ENCODE data around the gene CST9L. TPM values are rescaled to one million over a fixed set of nuclear protein-coding genes. Genes with fewer than 3 reads are reported as not detected.

Gene CST9L
- total RNA-seq, 2 experiments from 2014 or later: not detected

GRCh38 chr20:23533161-23533560 lies 35.1 kb downstream of the CST9L start:
- Histone ChIP-seq H3K27me3 (ENCODE audit: control insufficient read depth in 1 of 2, insufficient read depth in 2 of 2, low read length in 2 of 2) (no peaks in the 10 kb centered on the region), H3K27ac (ENCODE audit: low read depth in 1 of 2, low read length in 2 of 2) (no peak overlapping the region), H3K36me3 (ENCODE audit: insufficient read depth, low read length) (no peaks in the 10 kb centered on the region), H3K9me3 (ENCODE audit: control insufficient read depth in 1 of 2, insufficient read depth in 1 of 2, low read length in 2 of 2) (peaks cover 3 to 11% of the 10 kb centered on the region in 2 experiments), H3K4me1 (ENCODE audit: insufficient read depth, low read length) (no peaks in the 10 kb centered on the region), H3K4me3 (ENCODE audit: low read length) (no peak overlapping the region)
- ChIA-PET POLR2A (no interaction called here), CTCF (no interaction called here)
- peaks cover 3% of the 10 kb centered on the region for H3K27me3 Mint-ChIP-seq
- H3K4me1 Mint-ChIP-seq (ENCODE audit: low read depth): no peaks in the 10 kb centered on the region
- H3K27ac Mint-ChIP-seq: no peak overlapping the region
- DNase-seq: no peak
- no peaks in the 10 kb centered on the region for H3K36me3 Mint-ChIP-seq (ENCODE audit: low read depth)
- no peak for ATAC-seq (ENCODE audit: poor library complexity)
- TF ChIP-seq CTCF (IDR thresholded peaks at IDR 0.05): no peak
- peaks cover 10% of the 10 kb centered on the region for H3K9me3 Mint-ChIP-seq
- H3K4me3 Mint-ChIP-seq: no peak overlapping the region
- intact Hi-C loops (cut with DNase I, micrococcal nuclease): no loop called here

- no peaks in the 10 kb centered on the region for H3K36me3 ChIP-seq (ENCODE audit: insufficient read depth, low read length)
- H3K36me3 Mint-ChIP-seq (ENCODE audit: low read depth): no peaks in the 10 kb centered on the region
- H3K9me3 ChIP-seq (ENCODE audit: control insufficient read depth in 1 of 2, insufficient read depth in 1 of 2, low read length in 2 of 2): peaks cover 3 to 12% of the 10 kb centered on the region in 2 experiments
- no peak for ATAC-seq (ENCODE audit: poor library complexity)
- intact Hi-C loops (cut with DNase I, micrococcal nuclease): no loop called here
- TF ChIP-seq CTCF (IDR thresholded peaks at IDR 0.05): no peak
- no peak overlapping the region for H3K4me3 Mint-ChIP-seq
- H3K4me3 ChIP-seq (ENCODE audit: low read length): no peak overlapping the region
- ChIA-PET POLR2A (no interaction called here), CTCF (no interaction called here)
- H3K27me3 ChIP-seq (ENCODE audit: control insufficient read depth in 1 of 2, insufficient read depth in 2 of 2, low read length in 2 of 2): no peaks in the 10 kb centered on the region
- H3K9me3 Mint-ChIP-seq: peaks cover 10% of the 10 kb centered on the region
- no peak for DNase-seq
- no peaks in the 10 kb centered on the region for H3K4me1 Mint-ChIP-seq (ENCODE audit: low read depth)
- no peak overlapping the region for H3K27ac Mint-ChIP-seq
- no peak overlapping the region for H3K27ac ChIP-seq (ENCODE audit: low read depth in 1 of 2, low read length in 2 of 2)
- H3K27me3 Mint-ChIP-seq: peaks cover 3% of the 10 kb centered on the region
- H3K4me1 ChIP-seq (ENCODE audit: insufficient read depth, low read length): no peaks in the 10 kb centered on the region
These were observed 35.8 kb downstream of the CST9L start for GRCh38 chr20:23532533-23532932.

GRCh38 chr20:23530937-23531567 lies 37.2 kb downstream of the CST9L start:
- H3K4me3 Mint-ChIP-seq: no peak overlapping the region
- Histone ChIP-seq H3K4me1 (ENCODE audit: insufficient read depth, low read length) (no peaks in the 10 kb centered on the region), H3K36me3 (ENCODE audit: insufficient read depth, low read length) (no peaks in the 10 kb centered on the region), H3K4me3 (ENCODE audit: low read length) (no peak overlapping the region), H3K27ac (ENCODE audit: low read depth in 1 of 2, low read length in 2 of 2) (no peak overlapping the region), H3K9me3 (ENCODE audit: control insufficient read depth in 1 of 2, insufficient read depth in 1 of 2, low read length in 2 of 2) (peaks cover 3 to 19% of the 10 kb centered on the region in 2 experiments), H3K27me3 (ENCODE audit: control insufficient read depth in 1 of 2, insufficient read depth in 2 of 2, low read length in 2 of 2) (no peaks in the 10 kb centered on the region)
- no peaks in the 10 kb centered on the region for H3K36me3 Mint-ChIP-seq (ENCODE audit: low read depth)
- peaks cover 13% of the 10 kb centered on the region for H3K9me3 Mint-ChIP-seq
- intact Hi-C loops (cut with DNase I, micrococcal nuclease): no loop called here
- no peaks in the 10 kb centered on the region for H3K27me3 Mint-ChIP-seq
- ATAC-seq (ENCODE audit: poor library complexity) (no peak), DNase-seq (no peak)
- no peak for TF ChIP-seq CTCF (IDR thresholded peaks at IDR 0.05)
- no peaks in the 10 kb centered on the region for H3K4me1 Mint-ChIP-seq (ENCODE audit: low read depth)
- H3K27ac Mint-ChIP-seq: no peak overlapping the region
- ChIA-PET POLR2A (no interaction called here), CTCF (no interaction called here)

Measured in CD4-positive, alpha-beta T cell (primary cell).